GM12873 (cell line): ENCODE results near the gene RERE.

Experiments used
- CTCF ChIP-seq: IDR thresholded peaks from 2 replicates; pipeline ENCODE4 v1.5.1; 2012; ENCODE audit warnings: low read depth, mild to moderate bottlenecking, moderate library complexity, low read length, control low read depth; ENCODE audit not compliant: insufficient read depth; ENCODE audit errors: missing control alignments

The RERE gene

GRCh38 chr1:8339203-8339600 is 478.2 kb downstream of the RERE start:
- TF ChIP-seq CTCF = no peak

- no peak for TF ChIP-seq CTCF
These were observed 478.8 kb downstream of the RERE start for GRCh38 chr1:8338526-8339202.

DNA sequence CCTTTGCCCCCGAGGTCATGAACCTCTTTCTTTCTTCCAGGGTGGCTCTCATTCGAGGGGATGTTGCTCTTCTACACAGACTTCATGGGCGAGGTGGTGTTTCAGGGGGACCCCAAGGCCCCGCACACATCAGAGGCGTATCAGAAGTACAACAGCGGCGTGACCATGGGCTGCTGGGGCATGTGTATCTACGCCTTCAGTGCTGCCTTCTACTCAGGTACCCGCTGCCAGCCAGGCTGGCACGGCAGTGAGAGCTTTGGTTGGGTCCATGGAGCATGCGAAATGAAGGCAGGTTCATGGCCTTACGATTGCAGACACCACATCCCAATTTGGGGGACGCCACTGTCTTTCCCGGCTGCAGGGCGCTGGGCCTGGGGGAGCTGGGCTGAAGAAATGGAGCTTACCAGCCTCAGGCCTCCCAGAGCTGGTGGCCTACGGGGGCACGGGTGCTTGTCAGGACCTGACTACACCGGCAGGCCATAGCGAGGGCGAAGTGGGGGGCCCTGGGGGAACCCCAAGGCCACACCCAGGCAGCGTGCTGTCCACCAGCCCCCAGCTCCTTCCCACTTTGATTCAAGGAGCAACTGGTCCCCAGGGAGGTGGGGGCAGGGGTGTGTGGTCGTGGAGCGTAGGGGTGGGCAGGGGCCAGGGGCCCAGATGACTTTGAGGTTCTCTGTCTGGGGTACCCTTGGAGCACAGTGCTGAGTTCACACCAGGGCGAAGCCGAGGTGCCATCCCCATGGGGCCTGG is 479.5 kb downstream of the RERE start:
- no peak for TF ChIP-seq CTCF

- no peak for TF ChIP-seq CTCF
These were observed 482.2 kb downstream of the RERE start for GRCh38 chr1:8335246-8335645.

DNA sequence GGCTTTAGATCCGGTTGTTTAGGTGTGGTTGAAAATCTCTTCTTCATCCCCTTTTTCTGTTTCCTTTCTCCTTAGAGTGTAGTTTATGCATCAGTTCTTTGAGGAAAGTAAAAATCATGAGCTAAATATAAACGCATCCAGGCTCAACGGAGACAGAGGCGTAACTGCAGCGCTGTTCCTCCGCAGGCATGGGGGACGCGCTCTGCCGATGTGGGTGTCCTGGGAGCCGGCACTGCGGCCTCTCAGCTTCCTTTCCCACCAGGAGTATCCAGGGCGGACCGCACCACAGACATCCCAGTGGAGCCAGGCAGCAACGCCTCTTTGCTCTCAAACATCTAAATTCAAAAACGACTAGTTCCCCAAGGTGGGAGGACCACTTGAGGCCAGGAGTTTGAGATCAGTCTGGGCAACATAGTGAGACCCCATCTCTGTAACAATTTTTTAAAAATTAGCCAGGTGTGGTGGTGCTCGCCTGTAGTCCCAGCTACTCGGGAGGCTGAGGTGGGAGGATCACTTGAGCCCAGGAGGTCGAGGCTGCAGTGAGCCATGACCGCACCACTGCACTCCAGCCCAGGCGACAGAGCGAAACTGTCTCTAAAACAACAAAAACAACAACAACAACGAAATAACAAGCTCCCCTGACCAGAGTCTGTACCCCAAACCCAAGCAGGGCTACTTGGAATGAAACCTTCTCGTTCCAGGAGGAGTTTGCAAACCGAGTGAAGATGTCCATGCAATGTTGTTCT is 483.2 kb downstream of the RERE start:
- no peak for TF ChIP-seq CTCF

DNA sequence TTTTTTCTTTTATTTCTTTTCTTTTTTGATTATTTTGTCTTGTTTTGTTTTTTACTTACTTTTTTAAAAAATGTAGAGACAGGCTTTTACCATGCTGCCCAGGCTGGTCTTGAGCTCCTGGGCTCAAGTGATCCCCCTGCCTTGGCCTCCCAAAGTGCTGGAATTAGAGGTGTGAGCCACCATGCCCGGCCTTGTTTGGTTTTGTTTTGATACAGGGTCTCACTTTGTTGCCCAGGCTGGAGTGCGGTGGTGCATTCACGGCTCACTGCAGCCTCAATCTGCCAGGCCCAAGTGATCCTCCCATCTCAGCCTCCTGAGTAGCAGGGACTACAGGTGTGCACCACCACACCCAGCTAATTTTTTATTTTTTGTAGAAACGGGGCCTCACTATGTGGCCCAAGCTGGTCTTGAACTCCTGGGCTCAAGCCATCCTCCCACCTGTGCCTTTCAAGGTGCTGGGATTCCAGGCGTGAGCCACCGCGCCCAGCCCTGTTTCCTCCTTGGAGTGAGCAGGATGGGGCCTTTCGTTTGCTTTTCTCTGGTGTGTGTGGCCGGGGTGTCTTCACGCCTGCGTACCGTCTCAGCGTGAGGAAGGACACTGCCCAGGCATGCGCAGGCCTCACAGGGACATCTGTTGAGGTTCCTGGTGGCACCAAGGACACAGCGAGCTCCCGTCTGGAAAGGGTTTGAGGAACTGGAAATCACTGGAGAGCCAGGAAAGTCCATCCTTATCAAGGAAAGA is 484.0 kb downstream of the RERE start:
- TF ChIP-seq CTCF = no peak
